Stimulated activated CD8-positive, alpha-beta memory T cell treated with anti-CD3 and anti-CD28 coated beads, Interleukin-2, amount 100 ng/mL, for 48 hours (primary cell): ENCODE data around the gene TPPP3.
A peak's percentile ranks its signal among the peaks of the same experiment; 100 is the strongest.

Experiments used
- DNase-seq, 2 donors: peaks; one replicate each; pipeline ENCODE4 v3.0.0-alpha.2; 2020; ENCODE audit warnings: low read depth in 2 of 2

The TPPP3 gene

GRCh38 chr16:67393111-67393787 is at the start of gene TPPP3:
TSS of gene TPPP3 (minus strand) at chr16:67393498. CDS start at chr16:67391111, 2,387 bp downstream.
- DNase-seq = peak; percentile 37 to 43

GRCh38 chr16:67442581-67443255 is 49.4 kb upstream of the TPPP3 start:
- DNase-seq = no peak

GRCh38 chr16:67441907-67442306 is 48.6 kb upstream of the TPPP3 start:
- no peak for DNase-seq

GRCh38 chr16:67441271-67441753 is 48.0 kb upstream of the TPPP3 start:
- DNase-seq = no peak

GRCh38 chr16:67438824-67439393 is 45.6 kb upstream of the TPPP3 start:
- DNase-seq = no peak

- DNase-seq = no peak
Observed at GRCh38 chr16:67438098-67438791, 44.9 kb upstream of the TPPP3 start.

GRCh38 chr16:67437513-67437912 is 44.2 kb upstream of the TPPP3 start:
- no peak for DNase-seq

GRCh38 chr16:67436640-67437193 is 43.4 kb upstream of the TPPP3 start:
- DNase-seq = no peak

- no peak for DNase-seq
Observed at GRCh38 chr16:67435758-67436164, 42.5 kb upstream of the TPPP3 start.

- DNase-seq = no peak
Observed at GRCh38 chr16:67433131-67433719, 39.9 kb upstream of the TPPP3 start.

- DNase-seq = no peak
Observed at GRCh38 chr16:67432506-67432890, 39.2 kb upstream of the TPPP3 start.

GRCh38 chr16:67431775-67432505 is 38.6 kb upstream of the TPPP3 start:
- no peak for DNase-seq

GRCh38 chr16:67430977-67431774 is 37.9 kb upstream of the TPPP3 start, which contains the start of gene HSD11B2:
TSS of gene HSD11B2 (plus strand) at chr16:67431121. CDS start at chr16:67431249, 128 bp downstream.
- DNase-seq = peak; percentile 7 to 16

- DNase-seq = peak in 1 of 2 donors; percentile 19
Observed at GRCh38 chr16:67430504-67430976, 37.2 kb upstream of the TPPP3 start.

GRCh38 chr16:67429799-67430503 is 36.7 kb upstream of the TPPP3 start:
- no peak for DNase-seq

- no peak for DNase-seq
Observed at GRCh38 chr16:67429053-67429798, 35.9 kb upstream of the TPPP3 start.

- peak; percentile 43 to 57 for DNase-seq
Observed at GRCh38 chr16:67428146-67428731, 34.9 kb upstream of the TPPP3 start.

GRCh38 chr16:67426950-67427349 is 33.7 kb upstream of the TPPP3 start:
- DNase-seq = no peak
